Liver (tissue), 9 donors: ENCODE measurements around the gene TBCD. TPM values are rescaled to one million over a fixed set of nuclear protein-coding genes. Genes with fewer than 3 reads are reported as not detected.

Experiments
- DNase-seq: peaks from one replicate; pipeline ENCODE4 v3.0.0-alpha.2; 2017; ENCODE audit warnings: low spot score
- H3K27ac ChIP-seq, 2 donors: one replicate each; pipeline ENCODE4 v1.7.0; 2013; ENCODE audit warnings: inconsistent platforms in 2 of 2, low read length in 2 of 2, control low read depth in 1 of 2, low read depth in 1 of 2, mild to moderate bottlenecking in 1 of 2
- H3K27me3 ChIP-seq, 4 donors: one replicate each; pipeline versions ENCODE4 v1.6.1 to v1.7.0; 2013; ENCODE audit warnings: low read length in 3 of 4, inconsistent platforms in 1 of 4, mild to moderate bottlenecking in 1 of 4, moderate library complexity in 1 of 4; ENCODE audit not compliant: control insufficient read depth in 4 of 4, insufficient read depth in 4 of 4
- H3K36me3 ChIP-seq, 4 donors: one replicate each; pipeline versions ENCODE4 v1.6.1 to v1.7.0; 2013; ENCODE audit warnings: low read length in 3 of 4, mild to moderate bottlenecking in 3 of 4, low read depth in 1 of 4, moderate library complexity in 1 of 4; ENCODE audit not compliant: control insufficient read depth in 4 of 4, insufficient read depth in 3 of 4
- H3K4me1 ChIP-seq, 4 donors: one replicate each; pipeline versions ENCODE4 v1.6.1 to v1.7.0; 2013; ENCODE audit warnings: low read length in 3 of 4, mild to moderate bottlenecking in 3 of 4, moderate library complexity in 1 of 4; ENCODE audit not compliant: control insufficient read depth in 4 of 4, insufficient read depth in 4 of 4
- H3K4me3 ChIP-seq, 3 donors: one replicate each; pipeline versions ENCODE4 v1.6.1 to v1.7.0; 2013; ENCODE audit warnings: low read length in 3 of 3, control low read depth in 1 of 3, low read depth in 1 of 3, mild to moderate bottlenecking in 1 of 3
- H3K9ac ChIP-seq, 2 donors: one replicate each; pipeline ENCODE4 v1.7.0; 2013; ENCODE audit warnings: low read length in 2 of 2, mild to moderate bottlenecking in 2 of 2, moderate library complexity in 2 of 2, control low read depth in 1 of 2, low read depth in 1 of 2
- H3K9me3 ChIP-seq, 4 donors: one replicate each; pipeline versions ENCODE4 v1.6.1 to v1.7.0; 2013; ENCODE audit warnings: low read length in 3 of 4; ENCODE audit not compliant: control insufficient read depth in 4 of 4
- ATF3 ChIP-seq: IDR thresholded peaks from 2 replicates; pipeline ENCODE4 v1.6.1; 2016; ENCODE audit warnings: antibody characterized with exemption
- EGR1 ChIP-seq, 2 donors: IDR thresholded peaks; 2 replicates each; pipeline ENCODE4 v1.6.1; 2016 to 2018; ENCODE audit warnings: antibody characterized with exemption in 2 of 2, low read depth in 2 of 2
- FOXA1 ChIP-seq: IDR thresholded peaks from 2 replicates; pipeline ENCODE4 v1.6.1; 2016; ENCODE audit warnings: antibody characterized with exemption
- FOXA2 ChIP-seq: IDR thresholded peaks from 2 replicates; pipeline ENCODE4 v1.6.1; 2016; ENCODE audit warnings: antibody characterized with exemption
- GABPA ChIP-seq, 2 donors: IDR thresholded peaks in 1 of 2; conservative IDR thresholded peaks in 1 of 2; 2 replicates each; pipeline ENCODE4 v1.6.1; 2016; ENCODE audit warnings: antibody characterized with exemption in 2 of 2, mild to moderate bottlenecking in 1 of 2, moderate library complexity in 1 of 2
- HNF4G ChIP-seq: IDR thresholded peaks from 2 replicates; pipeline ENCODE4 v1.6.1; 2016; ENCODE audit warnings: antibody characterized with exemption
- JUND ChIP-seq, 2 donors: IDR thresholded peaks; 2 replicates each; pipeline ENCODE4 v1.6.1; 2016; ENCODE audit warnings: antibody characterized with exemption in 2 of 2
- NR2F2 ChIP-seq: IDR thresholded peaks from 2 replicates; pipeline ENCODE4 v1.6.1; 2016; ENCODE audit warnings: antibody characterized with exemption
- RAD21 ChIP-seq, 2 donors: IDR thresholded peaks; 2 replicates each; pipeline ENCODE4 v1.6.1; 2016; ENCODE audit warnings: antibody characterized with exemption in 2 of 2, mild to moderate bottlenecking in 2 of 2
- REST ChIP-seq: IDR thresholded peaks from 2 replicates; pipeline ENCODE4 v1.6.1; 2016; ENCODE audit warnings: antibody characterized with exemption, mild to moderate bottlenecking
- RXRA ChIP-seq, 2 donors: IDR thresholded peaks; 2 replicates each; pipeline ENCODE4 v1.6.1; 2017 to 2018; ENCODE audit warnings: antibody characterized with exemption in 2 of 2, mild to moderate bottlenecking in 1 of 2
- SP1 ChIP-seq: IDR thresholded peaks from 2 replicates; pipeline ENCODE4 v1.6.1; 2018; ENCODE audit warnings: antibody characterized with exemption, mild to moderate bottlenecking
- TAF1 ChIP-seq: conservative IDR thresholded peaks from 2 replicates; pipeline ENCODE4 v1.6.1; 2016; ENCODE audit warnings: antibody characterized with exemption, mild to moderate bottlenecking
- YY1 ChIP-seq: IDR thresholded peaks from 2 replicates; pipeline ENCODE4 v1.6.1; 2016; ENCODE audit warnings: antibody characterized with exemption, mild to moderate bottlenecking
- WGBS: extraction: QIAGEN DNeasy Blood & Tissue Kit; methylation state at CpG from one replicate; pipeline ENCODE4 v1.1.7; 2013; 5-methylcytosine and 5-hydroxymethylcytosine counted together
- polyA plus RNA-seq, 2 donors: library from polyadenylated mRNA; stranded (reverse) in 1 of 2; unstranded in 1 of 2; fragments of 200-250 nt in 1 of 2; fragments of >200 nt in 1 of 2; fragmentation: Nextera tagmentation in 1 of 2; extraction: Ambion mirVana in 1 of 2; gene quantifications; one replicate each; pipeline versions ENCODE4 v1.2.1 to v1.2.3, GENCODE V29; 2013 to 2015
- total RNA-seq, 2 donors: library from RNA; depleted of rRNA; stranded (reverse); fragments of >200 nt; gene quantifications; one replicate each; pipeline ENCODE4 v1.2.3, GENCODE V29; 2014
- TF ChIP-seq, protein P1 (sequence below): IDR thresholded peaks from 2 replicates; pipeline ENCODE4 v1.6.1; 2016; ENCODE audit warnings: antibody characterized with exemption
- TF ChIP-seq, protein P2 (sequence below): IDR thresholded peaks from 2 replicates; pipeline ENCODE4 v1.6.1; 2016; ENCODE audit warnings: antibody characterized with exemption
- TF ChIP-seq, protein P3 (sequence below): fragments of 150-350 bp; IDR thresholded peaks from 2 replicates; pipeline ENCODE4 v1.5.1; 2017; ENCODE audit warnings: improper control_type of control experiment, low read depth, low read length; ENCODE audit not compliant: missing input control
- donor health status: healthy.
- donor health status: healthy.
- donor health status: healthy.
- donor health status: healthy.
- donor health status: healthy.

The TBCD gene
- total and polyA plus RNA-seq, 4 donors, result 29.8 to 42.2 (median 33.0) TPM

DNA sequence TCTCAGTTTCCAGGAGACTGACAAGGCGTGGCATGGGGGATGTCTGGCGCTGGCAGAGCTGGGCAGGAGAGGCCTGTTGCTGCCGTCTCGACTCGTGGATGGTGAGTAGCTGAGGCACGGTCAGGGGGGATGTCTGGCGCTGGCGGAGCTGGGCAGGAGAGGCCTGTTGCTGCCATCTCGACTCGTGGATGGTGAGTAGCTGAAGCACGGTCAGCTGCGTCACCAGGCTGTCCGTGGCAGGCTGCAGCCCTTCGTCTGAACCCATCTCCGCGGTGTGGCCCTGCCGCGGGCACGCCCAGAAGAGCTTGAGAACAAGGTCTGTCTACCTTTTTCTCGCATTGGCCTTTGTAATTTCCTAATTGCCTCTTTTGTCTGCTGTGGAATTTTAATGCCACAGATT, 63.0 kb downstream of the TBCD start:
- Histone ChIP-seq H3K27ac (no peak overlapping the region), H3K4me3 (no peak overlapping the region), H3K27me3 (no peaks in the 10 kb centered on the region), H3K9ac (no peak overlapping the region), H3K36me3 (peaks cover 7 to 51% (median 14%) of the 10 kb centered on the region in 4 donors), H3K9me3 (no peaks in the 10 kb centered on the region), H3K4me1 (no peaks in the 10 kb centered on the region)
- TF ChIP-seq RXRA (IDR thresholded peaks at IDR 0.05) (no peak), HNF4G (no peak), FOXA1 (no peak), TAF1 (no peak), SP1 (no peak), NR2F2 (no peak), JUND (IDR thresholded peaks at IDR 0.05) (no peak), EGR1 (IDR thresholded peaks at IDR 0.05; ENCODE audit: low read depth in 2 of 2) (no peak), FOXA2 (no peak), ATF3 (no peak), REST (no peak), RAD21 (IDR thresholded peaks at IDR 0.05) (no peak), YY1 (no peak), GABPA (IDR thresholded peaks at IDR 0.05 in 1 of 2, conservative IDR thresholded peaks at IDR 0.05 in 1 of 2) (no peak)
- TF ChIP-seq, protein P1, sequence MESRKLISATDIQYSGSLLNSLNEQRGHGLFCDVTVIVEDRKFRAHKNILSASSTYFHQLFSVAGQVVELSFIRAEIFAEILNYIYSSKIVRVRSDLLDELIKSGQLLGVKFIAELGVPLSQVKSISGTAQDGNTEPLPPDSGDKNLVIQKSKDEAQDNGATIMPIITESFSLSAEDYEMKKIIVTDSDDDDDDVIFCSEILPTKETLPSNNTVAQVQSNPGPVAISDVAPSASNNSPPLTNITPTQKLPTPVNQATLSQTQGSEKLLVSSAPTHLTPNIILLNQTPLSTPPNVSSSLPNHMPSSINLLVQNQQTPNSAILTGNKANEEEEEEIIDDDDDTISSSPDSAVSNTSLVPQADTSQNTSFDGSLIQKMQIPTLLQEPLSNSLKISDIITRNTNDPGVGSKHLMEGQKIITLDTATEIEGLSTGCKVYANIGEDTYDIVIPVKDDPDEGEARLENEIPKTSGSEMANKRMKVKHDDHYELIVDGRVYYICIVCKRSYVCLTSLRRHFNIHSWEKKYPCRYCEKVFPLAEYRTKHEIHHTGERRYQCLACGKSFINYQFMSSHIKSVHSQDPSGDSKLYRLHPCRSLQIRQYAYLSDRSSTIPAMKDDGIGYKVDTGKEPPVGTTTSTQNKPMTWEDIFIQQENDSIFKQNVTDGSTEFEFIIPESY, result no peak
- TF ChIP-seq, protein P2, sequence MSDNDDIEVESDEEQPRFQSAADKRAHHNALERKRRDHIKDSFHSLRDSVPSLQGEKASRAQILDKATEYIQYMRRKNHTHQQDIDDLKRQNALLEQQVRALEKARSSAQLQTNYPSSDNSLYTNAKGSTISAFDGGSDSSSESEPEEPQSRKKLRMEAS, result no peak
- TF ChIP-seq, protein P3, sequence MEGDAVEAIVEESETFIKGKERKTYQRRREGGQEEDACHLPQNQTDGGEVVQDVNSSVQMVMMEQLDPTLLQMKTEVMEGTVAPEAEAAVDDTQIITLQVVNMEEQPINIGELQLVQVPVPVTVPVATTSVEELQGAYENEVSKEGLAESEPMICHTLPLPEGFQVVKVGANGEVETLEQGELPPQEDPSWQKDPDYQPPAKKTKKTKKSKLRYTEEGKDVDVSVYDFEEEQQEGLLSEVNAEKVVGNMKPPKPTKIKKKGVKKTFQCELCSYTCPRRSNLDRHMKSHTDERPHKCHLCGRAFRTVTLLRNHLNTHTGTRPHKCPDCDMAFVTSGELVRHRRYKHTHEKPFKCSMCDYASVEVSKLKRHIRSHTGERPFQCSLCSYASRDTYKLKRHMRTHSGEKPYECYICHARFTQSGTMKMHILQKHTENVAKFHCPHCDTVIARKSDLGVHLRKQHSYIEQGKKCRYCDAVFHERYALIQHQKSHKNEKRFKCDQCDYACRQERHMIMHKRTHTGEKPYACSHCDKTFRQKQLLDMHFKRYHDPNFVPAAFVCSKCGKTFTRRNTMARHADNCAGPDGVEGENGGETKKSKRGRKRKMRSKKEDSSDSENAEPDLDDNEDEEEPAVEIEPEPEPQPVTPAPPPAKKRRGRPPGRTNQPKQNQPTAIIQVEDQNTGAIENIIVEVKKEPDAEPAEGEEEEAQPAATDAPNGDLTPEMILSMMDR, result no peak
- WGBS, result 94% methylated on average over 20 of the region's 20 CpGs
- DNase-seq, result no peak

DNA sequence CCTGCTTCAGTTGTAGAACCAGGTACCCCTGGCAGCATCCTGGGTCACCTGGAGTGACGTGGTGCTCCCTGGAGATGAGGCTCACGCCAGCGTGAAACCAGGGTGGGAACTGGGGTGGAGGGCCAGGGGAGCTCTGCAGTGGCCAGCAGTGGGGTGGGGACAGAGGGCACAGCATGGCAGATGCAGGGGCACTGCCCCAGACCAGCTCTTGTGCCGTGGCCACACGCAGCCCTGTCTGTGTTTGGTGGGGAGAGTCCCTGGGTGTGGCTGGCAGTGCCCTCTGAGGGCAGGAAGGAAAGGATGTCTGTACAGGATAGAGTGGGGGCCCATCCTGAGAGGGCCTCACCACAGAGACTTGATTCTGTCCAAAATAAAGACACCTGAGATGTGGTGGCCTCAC, 63.5 kb downstream of the TBCD start:
- DNase-seq, result no peak
- no peak overlapping the region for H3K27ac ChIP-seq
- no peak overlapping the region for H3K4me3 ChIP-seq
- no peaks in the 10 kb centered on the region for H3K4me1 ChIP-seq
- peaks cover 0 to 1% (median 0%) of the 10 kb centered on the region in 4 donors for H3K9me3 ChIP-seq
- WGBS, result 88% methylated on average over 5 of the region's 5 CpGs
- H3K27me3 ChIP-seq, result no peaks in the 10 kb centered on the region
- peaks cover 7 to 49% (median 14%) of the 10 kb centered on the region in 4 donors for H3K36me3 ChIP-seq
- H3K9ac ChIP-seq, result no peak overlapping the region
- TF ChIP-seq FOXA2 (no peak), EGR1 (IDR thresholded peaks at IDR 0.05; ENCODE audit: low read depth in 2 of 2) (no peak), ATF3 (no peak), SP1 (no peak), RXRA (IDR thresholded peaks at IDR 0.05) (no peak), FOXA1 (no peak), TAF1 (no peak), RAD21 (IDR thresholded peaks at IDR 0.05) (no peak), REST (no peak), GABPA (IDR thresholded peaks at IDR 0.05 in 1 of 2, conservative IDR thresholded peaks at IDR 0.05 in 1 of 2) (no peak)
- TF ChIP-seq, protein P2, result no peak
- TF ChIP-seq, protein P1, result no peak
